Measurements from ENCODE around the gene TPSB2.

GRCh38 chr16:1259760-1260068 is 29.7 kb upstream of the TPSB2 start:
- TF ChIP-seq POLR2A (IDR thresholded peaks at IDR 0.05; ENCODE audit: borderline replicate concordance, extremely low read depth, insufficient read depth, insufficient read length) (no peak), POLR2AphosphoS5 (IDR thresholded peaks at IDR 0.05; ENCODE audit: low read depth, low read length) (no peak), EZH2 (IDR thresholded peaks at IDR 0.05) (no peak), MAX (IDR thresholded peaks at IDR 0.05) (no peak), SP1 (IDR thresholded peaks at IDR 0.05; ENCODE audit: low read depth) (no peak), CTCF (IDR thresholded peaks at IDR 0.05 in 2 of 3, conservative IDR thresholded peaks at IDR 0.05 in 1 of 3; ENCODE audit: borderline replicate concordance in 1 of 3, insufficient read depth in 1 of 3, low read depth in 2 of 3, low read length in 2 of 3) (no peak), YY1 (IDR thresholded peaks at IDR 0.05; ENCODE audit: extremely low read depth, insufficient replicate concordance, low read depth, low read length) (no peak), REST (IDR thresholded peaks at IDR 0.05; ENCODE audit: low read depth) (no peak), JUND (IDR thresholded peaks at IDR 0.05) (no peak)
